ENCODE results near the gene LINGO1. TPM values are rescaled to one million over a fixed set of nuclear protein-coding genes. Genes with fewer than 3 reads are reported as not detected.

LINGO1 gene
- total and polyA plus RNA-seq, 9 donors, result 0.36 to 4.5 (median 1.3) TPM

GRCh38 chr15:77599899-77600298 is 32.8 kb downstream of the LINGO1 start:
- H3K4me3 ChIP-seq, result no peak overlapping the region
- no peaks in the 10 kb centered on the region for H3K9me3 ChIP-seq
- intact Hi-C loops (cut with DNase I), result no loop called here
- 84 to 86% (median 85%) methylated on average over 5 of the region's 5 CpGs for WGBS, 3 donors
- TF ChIP-seq, protein P1, sequence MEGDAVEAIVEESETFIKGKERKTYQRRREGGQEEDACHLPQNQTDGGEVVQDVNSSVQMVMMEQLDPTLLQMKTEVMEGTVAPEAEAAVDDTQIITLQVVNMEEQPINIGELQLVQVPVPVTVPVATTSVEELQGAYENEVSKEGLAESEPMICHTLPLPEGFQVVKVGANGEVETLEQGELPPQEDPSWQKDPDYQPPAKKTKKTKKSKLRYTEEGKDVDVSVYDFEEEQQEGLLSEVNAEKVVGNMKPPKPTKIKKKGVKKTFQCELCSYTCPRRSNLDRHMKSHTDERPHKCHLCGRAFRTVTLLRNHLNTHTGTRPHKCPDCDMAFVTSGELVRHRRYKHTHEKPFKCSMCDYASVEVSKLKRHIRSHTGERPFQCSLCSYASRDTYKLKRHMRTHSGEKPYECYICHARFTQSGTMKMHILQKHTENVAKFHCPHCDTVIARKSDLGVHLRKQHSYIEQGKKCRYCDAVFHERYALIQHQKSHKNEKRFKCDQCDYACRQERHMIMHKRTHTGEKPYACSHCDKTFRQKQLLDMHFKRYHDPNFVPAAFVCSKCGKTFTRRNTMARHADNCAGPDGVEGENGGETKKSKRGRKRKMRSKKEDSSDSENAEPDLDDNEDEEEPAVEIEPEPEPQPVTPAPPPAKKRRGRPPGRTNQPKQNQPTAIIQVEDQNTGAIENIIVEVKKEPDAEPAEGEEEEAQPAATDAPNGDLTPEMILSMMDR (IDR thresholded peaks at IDR 0.05), result no peak
- TF ChIP-seq POLR2A (IDR thresholded peaks at IDR 0.05), result no peak
- TF ChIP-seq EP300 (IDR thresholded peaks at IDR 0.05), result no peak
- no peak for DNase-seq
- no peaks in the 10 kb centered on the region for H3K4me1 ChIP-seq (ENCODE audit: insufficient read depth)
- H3K27ac ChIP-seq, result no peak overlapping the region
- no peaks in the 10 kb centered on the region for H3K27me3 ChIP-seq
- H3K36me3 ChIP-seq, result no peaks in the 10 kb centered on the region

DNA sequence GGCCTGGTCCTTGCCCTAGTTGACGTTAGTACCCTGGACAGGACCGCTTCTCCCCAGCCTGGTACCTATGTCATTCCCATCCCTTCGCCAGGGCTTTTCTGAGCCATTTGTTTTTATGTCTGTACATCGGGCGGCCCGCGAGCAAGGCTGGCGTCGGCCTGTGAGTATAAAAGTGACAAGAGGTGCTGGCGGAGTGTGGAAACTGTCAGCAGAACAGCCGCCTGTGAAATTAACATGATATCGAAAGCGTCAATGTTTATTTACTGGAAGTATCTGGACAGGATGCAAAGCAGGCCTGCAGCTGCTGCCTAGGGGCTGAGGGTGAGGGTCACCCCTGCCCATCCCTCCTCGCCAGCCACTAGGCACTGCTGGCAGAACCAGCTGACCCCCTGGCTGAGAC is 33.4 kb downstream of the LINGO1 start:
- H3K36me3 ChIP-seq, result no peaks in the 10 kb centered on the region
- H3K9me3 ChIP-seq, result no peaks in the 10 kb centered on the region
- no peaks in the 10 kb centered on the region for H3K27me3 ChIP-seq
- intact Hi-C loops (cut with DNase I), result no loop called here
- TF ChIP-seq POLR2A (IDR thresholded peaks at IDR 0.05) (no peak), EP300 (IDR thresholded peaks at IDR 0.05) (no peak)
- TF ChIP-seq, protein P1 (IDR thresholded peaks at IDR 0.05), result no peak
- H3K4me1 ChIP-seq (ENCODE audit: insufficient read depth), result no peaks in the 10 kb centered on the region
- no peak overlapping the region for H3K27ac ChIP-seq
- no peak overlapping the region for H3K4me3 ChIP-seq
- WGBS, 3 donors, result 86 to 93% (median 91%) methylated on average over 14 of the region's 14 CpGs
- no peak for DNase-seq

GRCh38 chr15:77598644-77599043 is 34.1 kb downstream of the LINGO1 start:
- 86 to 91% (median 87%) methylated on average over 5 of the region's 5 CpGs for WGBS, 3 donors
- no peaks in the 10 kb centered on the region for H3K9me3 ChIP-seq
- no peak overlapping the region for H3K27ac ChIP-seq
- no peak overlapping the region for H3K4me3 ChIP-seq
- DNase-seq, result no peak
- H3K36me3 ChIP-seq, result no peaks in the 10 kb centered on the region
- no peak for TF ChIP-seq EP300 (IDR thresholded peaks at IDR 0.05)
- TF ChIP-seq, protein P1 (IDR thresholded peaks at IDR 0.05), result no peak
- TF ChIP-seq POLR2A (IDR thresholded peaks at IDR 0.05), result no peak
- intact Hi-C loops (cut with DNase I), result no loop called here
- no peaks in the 10 kb centered on the region for H3K4me1 ChIP-seq (ENCODE audit: insufficient read depth)
- no peaks in the 10 kb centered on the region for H3K27me3 ChIP-seq

DNA sequence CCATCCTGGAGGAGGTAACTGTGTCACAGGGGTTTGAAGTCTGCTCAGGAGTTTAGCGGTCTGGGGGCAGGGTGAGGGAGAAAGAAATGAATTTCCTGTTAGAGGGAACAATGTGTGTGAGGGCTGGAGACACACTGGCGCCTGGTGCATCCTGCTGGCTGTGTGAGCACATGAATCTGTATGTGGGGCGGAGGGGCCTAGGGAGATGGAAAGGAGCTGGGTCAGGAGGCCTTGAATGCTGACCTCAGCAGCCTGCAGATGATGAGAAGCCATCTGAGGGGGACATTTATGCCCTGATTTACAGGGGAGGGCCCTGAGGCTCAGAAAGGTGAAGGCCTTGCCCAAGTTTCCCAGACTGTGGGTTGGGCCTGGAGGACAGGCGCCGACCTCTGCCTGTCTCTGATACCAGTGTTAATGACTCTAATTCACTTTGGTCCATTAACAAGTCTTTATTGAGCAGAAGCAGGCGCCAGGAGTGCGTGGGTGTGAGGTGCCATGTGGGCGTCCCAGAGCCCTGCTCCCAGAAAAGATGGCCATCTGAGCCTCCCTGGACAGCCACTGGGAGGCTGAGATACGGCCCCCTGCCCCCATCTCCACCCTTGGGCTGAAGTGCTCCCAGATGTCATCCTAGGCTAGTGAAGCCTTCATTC is 34.8 kb downstream of the LINGO1 start:
- Histone ChIP-seq H3K27ac (no peak overlapping the region), H3K4me3 (no peak overlapping the region), H3K36me3 (no peaks in the 10 kb centered on the region), H3K4me1 (ENCODE audit: insufficient read depth) (no peaks in the 10 kb centered on the region), H3K9me3 (no peaks in the 10 kb centered on the region), H3K27me3 (no peaks in the 10 kb centered on the region)
- WGBS, 3 donors, result 85 to 93% (median 89%) methylated on average over 8 to 9 of the region's 9 CpGs
- TF ChIP-seq EP300 (IDR thresholded peaks at IDR 0.05) (no peak), POLR2A (IDR thresholded peaks at IDR 0.05) (no peak)
- TF ChIP-seq, protein P1 (IDR thresholded peaks at IDR 0.05), result no peak
- no peak for DNase-seq
- intact Hi-C loops (cut with DNase I), result no loop called here

Data from ovary (tissue), 9 donors.